GM18508 (cell line): ENCODE data around the gene ZNF180.
"Not testable (repeated sequence)": the region's sequence is repeated elsewhere in the genome, so short reads cannot be mapped to it uniquely, and the experiment has no call there.

ENCODE experiments used
- ATAC-seq: cut with Tn5 transposase; IDR thresholded peaks from one replicate; pipeline ENCODE4 v1.9.1; 2021; ENCODE audit warnings: moderate number of reproducible peaks; ENCODE audit not compliant: insufficient read depth, unreplicated experiment

ZNF180 gene

DNA sequence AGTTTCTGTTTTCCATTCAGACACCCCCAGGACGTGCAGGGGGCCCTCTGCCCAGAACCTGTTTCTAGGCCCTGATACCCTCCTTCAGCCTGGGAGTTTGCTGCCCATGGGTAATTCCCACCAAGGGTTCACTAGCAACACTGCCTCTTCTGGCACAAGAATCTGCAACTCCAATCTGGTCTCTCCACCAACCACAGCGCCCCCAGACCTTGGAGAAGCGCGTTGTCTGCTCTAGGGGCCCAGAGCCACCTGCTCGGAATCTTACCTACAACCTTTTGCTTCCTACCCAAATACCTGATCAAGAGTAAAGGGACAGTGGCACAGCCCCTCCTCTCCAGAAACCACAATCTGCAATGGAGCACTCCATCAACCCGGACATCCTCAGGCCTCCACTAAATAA lies 763 bp downstream of the ZNF180 start:
- ATAC-seq = no peak

DNA sequence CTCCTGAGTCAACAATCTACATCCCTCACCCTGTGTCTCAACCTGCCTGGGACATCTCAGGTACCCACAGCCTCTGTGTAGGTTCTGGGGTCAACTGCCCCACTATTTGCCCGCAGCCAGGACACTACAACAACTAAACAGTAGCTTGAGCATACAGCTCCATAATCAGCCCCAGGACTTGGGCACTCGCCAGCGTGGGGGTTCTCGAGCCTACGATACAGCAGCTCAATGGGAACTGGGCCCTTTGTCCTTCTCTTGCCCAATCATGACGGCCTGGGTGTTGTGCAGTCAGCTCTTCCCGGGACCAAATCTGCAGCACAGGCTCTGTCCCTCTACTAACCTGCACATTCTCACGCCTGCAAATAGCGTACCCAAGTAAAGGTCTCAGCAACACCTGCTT lies 1.3 kb downstream of the ZNF180 start:
- ATAC-seq = no peak

DNA sequence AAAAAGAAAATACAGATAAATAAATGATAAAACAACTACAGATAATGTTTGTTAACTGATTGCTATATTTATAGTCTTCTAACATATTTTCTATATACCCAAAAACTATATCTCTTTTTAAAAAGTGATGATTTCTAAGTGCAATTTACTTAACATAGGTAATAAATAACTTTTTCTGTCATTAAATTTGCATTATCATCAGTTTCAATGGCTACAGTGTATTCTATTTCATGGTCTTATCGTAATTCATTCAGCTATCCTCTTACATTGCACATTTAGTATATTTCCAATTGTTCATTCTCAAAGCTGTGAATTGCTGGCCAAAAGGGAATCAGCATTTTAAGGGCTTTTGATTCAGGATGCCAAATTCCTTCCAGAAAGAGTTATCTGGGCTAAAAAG lies 3.6 kb downstream of the ZNF180 start:
- ATAC-seq = no peak

DNA sequence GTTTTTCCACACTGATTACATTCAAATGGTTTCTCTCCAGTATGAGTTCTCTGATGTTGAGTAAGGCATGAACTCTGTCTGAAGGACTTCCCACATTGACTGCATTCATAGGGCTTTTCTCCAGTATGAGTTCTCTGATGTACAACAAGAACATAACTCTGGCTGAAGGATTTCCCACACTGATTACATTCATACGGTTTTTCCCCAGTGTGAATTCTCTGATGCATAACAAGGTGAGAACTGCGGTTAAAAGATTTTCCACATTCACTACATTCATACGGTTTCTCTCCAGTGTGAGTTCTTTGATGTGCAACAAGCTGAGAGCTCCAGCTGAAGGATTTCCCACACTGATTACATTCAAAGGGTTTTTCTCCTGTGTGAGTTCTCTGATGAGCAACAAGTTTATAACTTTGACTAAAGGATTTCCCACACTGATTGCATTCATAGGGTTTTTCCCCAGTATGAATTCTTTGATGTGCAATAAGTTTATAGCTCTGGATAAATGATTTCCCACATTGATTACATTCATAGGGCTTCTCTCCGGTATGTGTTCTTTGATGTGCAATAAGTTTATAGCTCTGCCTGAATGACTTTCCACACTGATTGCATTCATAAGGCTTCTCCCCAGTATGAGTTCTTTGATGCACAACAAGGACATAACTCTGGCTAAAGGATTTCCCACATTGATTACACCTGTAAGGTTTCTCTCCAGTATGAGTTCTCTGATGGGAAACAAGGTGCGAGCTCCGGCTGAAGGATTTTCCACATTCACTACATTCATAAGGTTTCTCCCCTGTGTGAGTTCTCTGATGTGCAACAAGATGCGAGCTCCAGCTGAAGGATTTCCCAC lies 23.5 kb downstream of the ZNF180 start:
- ATAC-seq = no peak

DNA sequence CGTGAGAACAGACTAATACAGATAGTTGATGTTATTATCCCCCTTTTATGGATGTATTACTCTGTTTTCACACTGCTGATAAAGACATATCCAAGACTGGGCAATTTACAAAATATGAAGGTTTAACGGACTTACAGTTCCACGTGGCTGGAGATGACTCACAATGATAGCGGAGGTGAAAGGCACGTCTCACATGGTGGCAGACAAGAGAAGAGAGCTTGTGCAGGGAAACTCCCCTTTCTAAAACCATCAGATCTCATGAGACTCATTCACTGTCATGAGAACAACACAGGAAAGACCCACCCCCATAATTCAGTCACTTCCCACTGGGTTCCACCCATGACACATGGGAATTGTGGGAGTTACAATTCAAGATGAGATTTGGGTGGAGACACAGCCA lies 31.6 kb downstream of the ZNF180 start:
- ATAC-seq = not testable (repeated sequence)

DNA sequence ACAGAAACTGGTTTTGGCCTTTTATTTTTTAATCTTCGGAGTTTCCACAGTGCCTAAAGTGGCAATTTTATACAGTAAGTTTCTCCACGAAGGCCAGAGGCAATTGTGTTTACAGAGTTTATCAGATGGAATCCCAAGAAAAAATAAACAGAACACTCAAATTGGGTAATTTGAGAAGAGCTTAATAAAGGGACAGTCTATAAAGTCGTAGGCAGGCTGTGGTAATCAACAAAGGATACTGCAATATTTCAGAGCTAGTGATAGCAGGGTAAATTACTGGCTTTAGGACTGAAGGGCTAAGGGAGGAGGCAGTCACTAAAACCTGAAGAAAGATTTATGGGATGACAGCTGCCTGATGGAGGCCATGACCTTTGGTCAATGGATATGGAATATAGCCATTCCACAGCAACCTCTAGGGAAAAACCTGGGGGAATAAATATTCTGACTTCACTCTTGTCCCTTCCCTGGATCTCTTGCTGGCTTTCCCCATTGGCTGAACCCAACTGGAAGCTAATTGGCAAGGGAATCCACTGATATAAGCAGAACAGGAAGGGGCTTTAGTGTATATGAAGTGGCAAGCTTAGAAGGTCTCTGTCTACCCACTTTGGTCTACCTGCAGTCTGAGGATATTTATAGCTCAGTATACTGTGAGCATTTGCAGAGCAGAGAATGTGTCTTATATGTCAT lies 37.6 kb downstream of the ZNF180 start:
- not testable (repeated sequence) for ATAC-seq

DNA sequence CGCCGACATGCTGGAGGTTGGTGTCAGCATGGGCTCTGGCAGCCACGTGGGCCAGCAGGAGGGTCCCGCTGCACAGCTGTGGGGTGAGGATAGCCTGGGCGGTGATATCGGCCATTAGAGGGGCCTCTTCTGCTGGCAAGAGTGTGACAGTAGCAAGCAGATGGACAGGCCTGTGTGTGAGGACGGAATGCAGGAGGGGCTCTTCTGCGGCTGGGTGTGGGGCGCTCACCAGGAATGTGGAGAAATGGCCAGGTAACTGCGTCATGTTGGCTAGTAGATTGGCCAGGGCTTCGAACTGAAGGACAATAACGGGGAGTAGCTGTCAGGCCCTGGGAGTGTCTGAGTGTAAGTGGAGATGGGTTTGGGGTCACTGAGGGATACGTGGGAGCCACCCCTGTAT lies 44.3 kb downstream of the ZNF180 start:
- not testable (repeated sequence) for ATAC-seq

DNA sequence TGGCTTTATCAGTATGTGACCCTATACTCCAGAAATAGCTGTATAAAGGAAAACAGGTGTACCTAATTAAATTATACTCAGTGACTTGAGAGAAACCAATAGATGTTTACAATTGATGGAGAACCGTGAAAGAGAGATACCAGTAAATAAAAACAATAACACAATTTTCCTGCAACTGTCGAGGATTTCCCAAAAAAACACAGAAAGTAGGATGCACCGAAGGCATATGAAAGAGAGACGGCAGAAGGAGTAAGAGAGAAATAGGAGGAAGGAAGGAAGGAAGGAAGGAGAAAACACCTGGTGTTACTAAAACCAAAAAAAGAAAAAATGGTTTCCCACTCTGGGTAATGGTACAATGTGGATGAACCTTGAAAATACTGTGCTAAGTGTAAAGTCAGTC lies 45.2 kb downstream of the ZNF180 start:
- no peak for ATAC-seq

DNA sequence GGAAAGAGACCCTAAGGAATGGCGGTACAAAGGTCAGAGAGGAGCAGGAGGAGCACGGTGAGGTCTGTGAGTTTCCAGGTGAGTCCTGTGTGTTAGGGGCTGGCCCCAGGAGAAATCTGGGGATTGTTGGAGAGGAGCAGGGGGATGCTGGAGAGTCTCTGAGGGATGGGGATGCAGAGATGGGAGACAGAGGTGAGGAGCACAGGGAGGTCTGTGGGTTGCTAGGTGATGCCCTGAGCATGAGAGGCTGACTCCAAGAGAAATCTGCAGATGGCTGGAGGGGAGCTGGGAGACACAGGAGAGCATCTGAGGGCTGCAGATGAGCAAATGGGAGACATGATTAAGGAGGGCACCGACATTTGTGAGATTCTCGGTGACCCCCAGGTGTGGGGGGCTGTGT lies 48.0 kb downstream of the ZNF180 start:
- no peak for ATAC-seq

DNA sequence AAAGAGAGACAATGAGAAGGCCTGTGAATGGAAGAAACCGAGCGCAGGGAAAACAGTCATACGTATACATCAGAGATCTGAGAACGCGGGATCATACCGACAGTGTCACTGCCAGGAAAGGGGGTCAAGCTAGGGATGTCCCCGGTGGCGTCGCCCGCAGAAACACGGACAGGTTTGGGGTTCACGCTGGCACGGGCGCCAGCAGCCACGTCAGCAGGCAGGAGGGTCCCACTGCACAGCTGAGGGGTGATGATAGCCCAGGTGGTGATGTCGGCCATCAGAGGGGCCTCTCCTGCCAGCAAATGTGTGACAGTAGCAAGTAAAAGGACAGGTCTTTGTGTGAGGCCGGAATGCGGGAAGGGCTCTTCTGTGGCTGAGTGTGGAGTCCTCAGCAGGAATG lies 48.6 kb downstream of the ZNF180 start:
- ATAC-seq = no peak

DNA sequence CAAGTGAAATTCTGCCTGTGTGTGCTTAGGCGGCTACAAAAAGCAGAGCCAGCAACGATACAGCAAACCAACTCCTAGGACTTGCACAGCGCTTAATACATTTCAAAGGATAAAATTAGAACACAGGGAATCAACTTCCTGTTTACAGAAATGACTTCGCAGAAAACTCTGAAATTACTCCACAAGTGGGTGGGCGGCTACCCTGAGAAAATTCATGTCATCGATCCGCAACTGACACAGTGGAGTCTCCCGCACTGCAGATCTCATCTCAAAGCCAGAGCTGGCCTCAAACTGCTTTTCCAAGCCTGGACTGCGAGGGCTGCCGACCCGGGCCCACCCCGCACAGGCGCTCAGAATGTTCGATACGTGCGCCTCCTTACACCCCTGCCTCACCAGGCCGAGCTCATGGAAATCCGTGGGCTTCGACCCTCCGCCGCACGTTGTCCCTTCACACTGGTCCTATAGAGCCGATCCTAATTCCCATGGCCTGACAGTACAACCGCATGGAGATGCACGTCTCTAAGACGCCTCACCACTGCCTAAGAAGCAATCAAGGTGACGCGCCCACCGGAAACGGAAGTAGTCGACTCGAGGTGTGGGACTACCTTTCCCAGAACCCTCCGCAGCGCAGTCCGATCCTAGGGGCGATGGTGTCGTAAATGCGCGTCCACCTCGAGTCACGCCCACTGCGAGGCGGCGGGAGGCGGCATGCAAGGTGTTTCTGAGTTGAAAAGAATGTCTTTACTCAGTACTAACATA lies 52.2 kb downstream of the ZNF180 start, which contains the start of gene ZNF229:
ZNF229 (minus strand) TSS at position 557 of the 759 bp plus-strand sequence. CDS start 5,625 bp downstream, outside the sequence.
- no peak for ATAC-seq

DNA sequence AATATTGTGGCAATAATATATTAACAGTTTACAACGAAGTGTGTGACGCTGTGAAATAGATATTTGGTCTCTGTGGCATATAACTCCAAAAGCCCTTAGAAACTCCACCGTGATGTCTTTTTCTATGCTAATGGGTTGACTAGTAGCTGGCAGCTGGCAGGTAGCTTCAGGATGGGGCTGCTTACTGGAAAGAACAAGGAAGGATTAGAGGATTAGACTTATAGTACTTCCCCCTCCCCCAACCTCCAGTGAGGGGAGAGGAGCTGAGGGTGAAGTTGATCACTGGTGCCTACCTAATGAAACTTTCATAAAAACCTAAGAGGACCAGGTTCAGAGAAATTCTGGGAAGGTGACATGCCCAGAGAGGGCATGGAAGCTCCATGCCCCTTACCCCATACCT lies 61.9 kb downstream of the ZNF180 start:
- ATAC-seq = no peak

DNA sequence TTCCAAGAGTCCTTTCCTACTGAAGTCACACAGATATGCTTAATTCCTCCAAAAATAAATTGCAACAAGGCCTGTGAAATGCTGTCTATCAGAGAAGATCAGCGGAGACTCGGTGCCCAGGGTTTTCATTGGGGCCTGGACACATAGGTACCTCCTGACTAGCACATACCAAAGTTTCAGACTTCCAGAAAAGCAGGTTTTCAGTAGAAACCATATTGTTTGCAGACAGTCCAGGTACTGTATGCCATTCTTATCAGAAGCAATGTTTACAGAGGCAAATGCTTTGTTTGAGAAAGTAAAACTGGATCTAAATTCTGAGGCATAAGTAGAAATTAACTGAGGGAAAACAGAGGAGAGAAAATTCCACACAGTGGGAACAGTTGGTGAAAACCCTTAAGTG lies 64.9 kb downstream of the ZNF180 start:
- no peak for ATAC-seq

DNA sequence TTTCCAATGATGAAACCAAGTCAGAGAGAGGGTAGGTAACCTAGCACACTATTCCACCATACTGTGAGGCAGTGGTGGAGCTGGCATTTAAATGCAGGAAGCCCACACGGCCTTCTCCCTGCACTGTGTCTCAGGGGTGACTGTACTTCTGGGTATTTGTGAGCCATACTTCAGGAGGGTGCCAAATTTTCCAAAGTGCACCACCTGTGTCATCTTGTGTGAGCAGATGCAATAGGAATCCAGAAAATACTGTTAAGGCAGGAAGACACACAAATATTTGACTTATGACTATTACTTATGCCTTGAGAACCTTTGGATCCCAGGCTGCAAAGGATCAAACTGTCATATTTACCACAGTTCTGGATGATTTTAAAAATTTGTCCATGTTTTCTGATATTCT lies 69.4 kb downstream of the ZNF180 start:
- ATAC-seq = no peak
